HepG2 (cell line): ENCODE data around the gene NCBP2L. TPM values are rescaled to one million over a fixed set of nuclear protein-coding genes. Genes with fewer than 3 reads are reported as not detected.
A peak's percentile ranks its signal among the peaks of the same experiment; 100 is the strongest.

Experiments
- ATAC-seq: fragments of 200-7000 bp; cut with Tn5 transposase; 3 replicates; pipeline ENCODE4 v1.9.1; 2020; ENCODE audit warnings: mild to moderate bottlenecking, moderate library complexity
- BruUV-seq: library from RNA; stranded (reverse); fragments of 400-500 nt; replicated peaks from 2 replicates; lab custom pipeline; 2021; lab: Mats Ljungman, UMichigan
- CTCF ChIA-PET: fragments of 300-600 bp; formaldehyde crosslinking; extraction: SDS; loops from one replicate; lab custom pipeline; 2021; ENCODE audit warnings: low total read pairs, inconsistent platforms, low intra/inter-chr PET ratio; lab: Yijun Ruan, JAX
- POLR2A ChIA-PET: fragments of 350-600 bp; sonication (Branson Sonifier 250); formaldehyde crosslinking; loops from one replicate; lab custom pipeline; 2020; ENCODE audit warnings: antibody characterized with exemption, inconsistent platforms; lab: Yijun Ruan, JAX
- DNase-seq: peaks from one replicate; pipeline ENCODE4 v3.0.0-alpha.2; 2015; ENCODE audit warnings: low spot score
- FAIRE-seq: peaks from 3 replicates; lab custom pipeline; 2011; peaks lifted over from hg19 to GRCh38; lab: Jason Lieb, UNC
- H2AFZ ChIP-seq: one replicate; pipeline ENCODE4 v1.6.1; 2011; ENCODE audit warnings: low read length, inconsistent platforms
- H3K27ac ChIP-seq: fragments of 300-600 bp; 3 replicates; pipeline ENCODE4 v1.8.0; 2011; ENCODE audit warnings: mixed run types, mild to moderate bottlenecking, mixed read lengths, low read length, inconsistent platforms; ENCODE audit not compliant: insufficient read depth; ENCODE audit errors: extremely low read length
- H3K27me3 ChIP-seq, 2 experiments: fragments of 200-600 bp in 1 of 2; 2 replicates in 1 of 2; 3 replicates in 1 of 2; pipeline versions ENCODE4 v1.6.0 to v1.8.0; 2011; ENCODE audit warnings: low read length in 2 of 2, mild to moderate bottlenecking in 2 of 2, moderate library complexity in 2 of 2, inconsistent platforms in 1 of 2; ENCODE audit not compliant: insufficient read depth in 2 of 2, control insufficient read depth in 1 of 2
- H3K36me3 ChIP-seq, 2 experiments: fragments of 200-600 bp in 1 of 2; replicated peaks in 1 of 2; 2 replicates in 1 of 2; 3 replicates in 1 of 2; pipeline versions ENCODE4 v1.5.1 to v1.8.0; 2011; ENCODE audit warnings: low read length in 2 of 2, inconsistent platforms in 1 of 2; ENCODE audit not compliant: insufficient read depth in 2 of 2, control insufficient read depth in 1 of 2
- H3K4me1 ChIP-seq: 2 replicates; pipeline ENCODE4 v1.5.1; 2012; ENCODE audit warnings: low read length, inconsistent platforms; ENCODE audit not compliant: insufficient read depth
- H3K4me2 ChIP-seq: 2 replicates; pipeline ENCODE4 v1.6.0; 2011; ENCODE audit warnings: low read depth, low read length, inconsistent platforms
- H3K4me3 ChIP-seq, 3 experiments: fragments of 200-600 bp in 1 of 3; sonication (generic), shearing (Covaris generic) in 1 of 3; replicated peaks in 1 of 3; 2 replicates each; pipeline ENCODE4 v1.5.1; 2011 to 2016; ENCODE audit warnings: low read length in 3 of 3, inconsistent platforms in 2 of 3, low read depth in 2 of 3, mild to moderate bottlenecking in 2 of 3, control low read depth in 1 of 3, mixed read lengths in 1 of 3; ENCODE audit not compliant: insufficient read depth in 1 of 3
- H3K79me2 ChIP-seq: one replicate; pipeline ENCODE4 v1.6.1; 2011; ENCODE audit warnings: low read length, inconsistent platforms; ENCODE audit not compliant: insufficient read depth
- H3K9ac ChIP-seq: 2 replicates; pipeline ENCODE4 v1.6.0; 2011; ENCODE audit warnings: mild to moderate bottlenecking, low read depth, low read length, inconsistent platforms; ENCODE audit not compliant: insufficient read depth
- H3K9me3 ChIP-seq: 2 replicates; pipeline ENCODE4 v1.5.1; 2012; ENCODE audit warnings: mild to moderate bottlenecking, low read length
- H4K20me1 ChIP-seq: 2 replicates; pipeline ENCODE4 v1.6.0; 2011; ENCODE audit warnings: inconsistent platforms, mild to moderate bottlenecking, low read length, moderate library complexity; ENCODE audit not compliant: insufficient read depth
- ATRX ChIP-seq: sonication (generic); formaldehyde crosslinking; IDR thresholded peaks from 2 replicates; pipeline ENCODE4 v1.4.0; 2020; ENCODE audit warnings: missing genetic modification reagents, borderline replicate concordance
- FOXK1 ChIP-seq: sonication (generic); formaldehyde crosslinking; IDR thresholded peaks from 2 replicates; pipeline ENCODE4 v1.4.0; 2020; ENCODE audit warnings: low read depth, missing genetic modification reagents, borderline replicate concordance
- JDP2 ChIP-seq: sonication (generic); formaldehyde crosslinking; IDR thresholded peaks from 2 replicates; pipeline ENCODE4 v1.8.1; 2022; ENCODE audit warnings: missing genetic modification reagents, borderline replicate concordance
- MEF2D ChIP-seq: sonication (generic); formaldehyde crosslinking; IDR thresholded peaks from 2 replicates; pipeline ENCODE4 v1.5.1; 2020; ENCODE audit warnings: mild to moderate bottlenecking, missing genetic modification reagents
- NR2F6 ChIP-seq, 2 experiments: IDR thresholded peaks; 2 replicates each; pipeline ENCODE4 v1.6.1; 2016; ENCODE audit warnings: antibody characterized with exemption in 1 of 2, mild to moderate bottlenecking in 1 of 2
- ZNF232 ChIP-seq: sonication (generic); formaldehyde crosslinking; IDR thresholded peaks from 2 replicates; pipeline ENCODE4 v1.4.0; 2020; ENCODE audit warnings: missing genetic modification reagents, borderline replicate concordance
- ZNF296 ChIP-seq: sonication (generic); formaldehyde crosslinking; conservative IDR thresholded peaks from 2 replicates; pipeline ENCODE4 v1.5.0; 2020; ENCODE audit warnings: mild to moderate bottlenecking, missing genetic modification reagents
- ZNF34 ChIP-seq: sonication (generic); formaldehyde crosslinking; IDR thresholded peaks from 2 replicates; pipeline ENCODE4 v1.4.0; 2020; ENCODE audit warnings: mild to moderate bottlenecking, missing genetic modification reagents, borderline replicate concordance
- ZNF446 ChIP-seq: sonication (generic); formaldehyde crosslinking; IDR thresholded peaks from 2 replicates; pipeline ENCODE4 v1.5.0; 2020; ENCODE audit warnings: mild to moderate bottlenecking, missing genetic modification reagents
- ZNF773 ChIP-seq: sonication (generic); formaldehyde crosslinking; IDR thresholded peaks from 2 replicates; pipeline ENCODE4 v1.4.0; 2020; ENCODE audit warnings: missing genetic modification reagents, borderline replicate concordance
- WGBS: methylation state at CpG from one replicate; pipeline ENCODE4 v1.1.6; 2017; ENCODE audit warnings: low lambda C conversion rate; 5-methylcytosine and 5-hydroxymethylcytosine counted together
- in situ Hi-C: cut with HindIII; loops from 2 replicates; pipeline ENCODE4 v1.10.0; 2017; ENCODE audit warnings: low pct_unique_long_range_greater_than_20kb; ENCODE audit not compliant: extremely low pct_ligation_motif_present
- intact Hi-C: fragments of 100-400 bp; cut with micrococcal nuclease; formaldehyde crosslinking; loops from one replicate; pipeline ENCODE4 v1.10.0; 2022; ENCODE audit not compliant: unreplicated experiment
- polyA plus RNA-seq, 8 experiments: library from polyadenylated mRNA; depleted of rRNA in 3 of 8; stranded (reverse) in 7 of 8; unstranded in 1 of 8; fragments of >200 nt; fragmentation: Illumina TruSeq in 4 of 8; extraction: Trizol in 4 of 8; gene quantifications; 2 replicates each; pipeline versions ENCODE4 v1.2.1 to v1.2.3, GENCODE V29; 2011 to 2016; ENCODE audit warnings: low read depth in 4 of 8, missing spikeins in 1 of 8, mixed read lengths in 1 of 8; ENCODE audit not compliant: insufficient read depth in 1 of 8
- total RNA-seq, 5 experiments: library from RNA; depleted of rRNA; stranded (reverse); fragments of >200 nt; fragmentation: Illumina TruSeq; extraction: Trizol; gene quantifications; 2 replicates each; pipeline ENCODE4 v1.2.3, GENCODE V29; 2016; ENCODE audit warnings: low read depth in 1 of 5
- TF ChIP-seq, protein P1 (sequence below): IDR thresholded peaks from 2 replicates; pipeline ENCODE4 v1.6.1; 2018; ENCODE audit warnings: missing genetic modification reagents

The NCBP2L gene
- total and polyA plus RNA-seq, 2 of the 13 experiments (the other 11 are each of a cell fraction or from before 2014, with no cell fraction given) = not detected

DNA sequence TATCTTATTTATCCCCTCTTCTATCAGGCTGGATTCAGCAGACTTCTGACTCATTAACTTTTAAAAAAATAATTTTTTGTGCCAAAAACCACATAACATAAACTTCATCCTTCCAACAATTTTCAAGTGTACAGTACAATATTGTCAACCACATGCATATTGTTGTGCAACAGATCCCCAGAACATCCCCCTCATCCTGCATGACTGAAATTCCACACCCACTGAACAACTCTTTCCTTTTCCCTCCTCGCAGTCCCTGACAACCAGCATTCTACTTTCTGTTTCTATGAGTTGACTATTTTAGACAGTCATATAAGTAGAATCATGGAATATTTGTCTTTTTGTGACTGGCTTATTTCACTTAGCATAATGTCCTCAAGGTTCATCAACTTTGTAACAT, 45.9 kb downstream of the NCBP2L start:
- WGBS = 5% methylated on average over 1 of the region's 1 CpG
- intact Hi-C loops (no loop called here), in situ Hi-C loops (no loop called here)
- Histone ChIP-seq H2AFZ (no peak overlapping the region), H4K20me1 (no peaks in the 10 kb centered on the region), H3K36me3 (no peaks in the 10 kb centered on the region), H3K4me1 (no peaks in the 10 kb centered on the region), H3K9me3 (peaks cover 13% of the 10 kb centered on the region), H3K4me3 (no peak overlapping the region), H3K4me2 (no peak overlapping the region), H3K27me3 (peaks cover 1 to 13% of the 10 kb centered on the region in 2 experiments; a peak in 3 of 5 replicates), H3K79me2 (no peaks in the 10 kb centered on the region), H3K9ac (no peak overlapping the region), H3K27ac (no peak overlapping the region)
- POLR2A ChIA-PET = no interaction called here
- ATAC-seq (no peak), DNase-seq (no peak), FAIRE-seq (no peak)
- no TSS peak for BruUV-seq
- no peak for TF ChIP-seq ZNF773 (CRISPR knock-in tag)
- no peak for TF ChIP-seq ZNF232 (CRISPR knock-in tag)
- TF ChIP-seq, all 625 proteins: peak for 0
- CTCF ChIA-PET = no interaction called here

DNA sequence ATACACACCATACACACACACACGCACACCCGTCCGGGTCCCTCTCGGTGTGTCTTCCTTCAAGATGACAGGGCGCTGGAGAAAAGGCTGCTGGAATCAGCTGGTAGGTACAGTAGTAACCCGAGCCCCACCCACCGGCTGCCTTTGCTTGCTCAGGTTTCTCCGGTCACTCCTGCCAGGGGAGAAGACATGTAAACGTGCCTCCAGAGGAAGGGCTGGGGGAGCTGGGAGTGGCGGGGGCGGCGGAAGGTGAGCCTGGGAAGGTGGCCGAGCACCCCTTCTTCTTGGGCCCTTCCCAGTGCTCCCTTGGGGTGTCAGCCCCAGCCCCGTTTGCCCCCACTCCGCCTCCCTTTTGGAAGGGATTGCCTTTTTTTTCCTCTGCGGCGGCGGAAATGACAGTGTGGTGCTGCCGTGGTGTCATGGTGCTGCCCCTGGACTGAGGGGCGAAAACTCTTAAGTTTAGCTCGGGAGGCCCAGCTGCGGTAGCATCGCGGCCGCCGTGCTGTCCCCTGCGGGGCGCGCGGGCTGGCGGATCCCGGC, 48.2 kb downstream of the NCBP2L start, which contains the start of gene MID2:
Gene MID2 (plus strand): TSS at position 169 of the 540 bp plus-strand sequence. CDS start 561 bp downstream, outside the sequence.
- no peaks in the 10 kb centered on the region for H3K79me2 ChIP-seq
- TF ChIP-seq ATRX (no peak), NR2F6 (IDR thresholded peaks at IDR 0.05) (no peak), NR2F6 (CRISPR knock-in tag; IDR thresholded peaks at IDR 0.05) (no peak), ZNF446 (CRISPR knock-in tag) (no peak), ZNF296 (CRISPR knock-in tag) (no peak), MEF2D (CRISPR knock-in tag) (no peak), FOXK1 (no peak), ZNF34 (CRISPR knock-in tag) (no peak), JDP2 (CRISPR knock-in tag) (no peak)
- TF ChIP-seq, protein P1, sequence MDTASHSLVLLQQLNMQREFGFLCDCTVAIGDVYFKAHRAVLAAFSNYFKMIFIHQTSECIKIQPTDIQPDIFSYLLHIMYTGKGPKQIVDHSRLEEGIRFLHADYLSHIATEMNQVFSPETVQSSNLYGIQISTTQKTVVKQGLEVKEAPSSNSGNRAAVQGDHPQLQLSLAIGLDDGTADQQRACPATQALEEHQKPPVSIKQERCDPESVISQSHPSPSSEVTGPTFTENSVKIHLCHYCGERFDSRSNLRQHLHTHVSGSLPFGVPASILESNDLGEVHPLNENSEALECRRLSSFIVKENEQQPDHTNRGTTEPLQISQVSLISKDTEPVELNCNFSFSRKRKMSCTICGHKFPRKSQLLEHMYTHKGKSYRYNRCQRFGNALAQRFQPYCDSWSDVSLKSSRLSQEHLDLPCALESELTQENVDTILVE (CRISPR knock-in tag) = no peak
- TF ChIP-seq, all 625 proteins: peak for 0
- Histone ChIP-seq H3K9ac (no peak within 1 kb of the TSS), H3K4me1 (no peaks in the 10 kb centered on the region), H3K27ac (no peak within 1 kb of the TSS), H3K4me3 (peak within 1 kb of the TSS; percentile 26 to 48 (median 36); a peak in 3 of 6 replicates), H2AFZ (no peak within 1 kb of the TSS), H3K27me3 (peaks cover 1 to 13% of the 10 kb centered on the region in 2 experiments; a peak in 3 of 5 replicates), H3K9me3 (no peaks in the 10 kb centered on the region), H4K20me1 (no peaks in the 10 kb centered on the region), H3K36me3 (no peaks in the 10 kb centered on the region), H3K4me2 (peak within 1 kb of the TSS; percentile 58)
- WGBS = 33% methylated on average over 15 of the region's 32 CpGs
- BruUV-seq = no TSS peak
- intact Hi-C loops = no loop called here
- DNase-seq (no peak), ATAC-seq (peak; percentile 29; the same call in 2 of the 3 replicates), FAIRE-seq (no peak)
- ChIA-PET POLR2A (no interaction called here), CTCF (no interaction called here)
- in situ Hi-C loops = no loop called here
